Measurements from ENCODE around the gene FOXO1. TPM values are rescaled to one million over a fixed set of nuclear protein-coding genes. Genes with fewer than 3 reads are reported as not detected.

Gene FOXO1
- total RNA-seq, 4 donors from 2014 or later: 65.7 to 111 (median 87.5) TPM

- ATAC-seq (ENCODE audit: low FRiP score) (no peak), DNase-seq (ENCODE audit: low spot score) (no peak)
- no peak for TF ChIP-seq CTCF (IDR thresholded peaks at IDR 0.05)
Observed at GRCh38 chr13:40673414-40673813, 7.0 kb upstream of the FOXO1 start.

DNA sequence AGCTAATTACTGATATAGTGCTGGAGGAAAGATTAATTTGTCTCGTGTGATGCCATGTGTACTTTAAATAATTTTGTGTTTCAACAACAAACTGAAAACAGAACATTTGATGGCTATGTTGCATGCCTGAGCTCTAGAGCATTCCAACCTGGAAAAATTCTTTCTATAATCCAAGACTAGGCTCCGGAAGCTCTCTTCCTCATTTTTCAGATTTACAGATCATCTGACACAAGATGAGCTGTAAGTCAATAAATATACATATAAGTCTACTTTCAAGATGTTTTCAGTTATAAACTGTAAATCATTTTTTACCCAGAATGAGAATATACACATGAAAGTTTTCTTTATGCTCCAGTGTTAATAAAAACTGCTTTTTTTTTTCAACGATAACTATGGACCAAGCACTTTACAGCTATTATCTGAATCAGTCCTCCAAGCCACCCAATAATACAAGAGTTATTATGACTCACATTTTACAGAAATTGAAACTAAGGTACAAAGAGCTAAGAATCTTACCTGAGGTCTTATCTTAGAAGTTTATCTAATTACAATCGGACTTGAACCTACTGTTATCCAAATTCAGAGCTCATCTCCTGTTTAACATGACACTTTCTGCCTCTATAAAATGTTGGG, 6.4 kb upstream of the FOXO1 start:
- peak; percentile 7 for ATAC-seq (ENCODE audit: low FRiP score)
- TF ChIP-seq CTCF (IDR thresholded peaks at IDR 0.05): no peak

GRCh38 chr13:40671956-40672764, 5.7 kb upstream of the FOXO1 start:
- DNase-seq (ENCODE audit: low spot score) (no peak), ATAC-seq (ENCODE audit: low FRiP score) (peak; percentile 79)
- TF ChIP-seq CTCF (IDR thresholded peaks at IDR 0.05): no peak

More for the DNA sequence above, 6.4 kb upstream of the FOXO1 start:
- DNase-seq (ENCODE audit: low spot score): no peak

GRCh38 chr13:40670307-40670706, 3.9 kb upstream of the FOXO1 start:
- ATAC-seq (ENCODE audit: low FRiP score) (no peak), DNase-seq (ENCODE audit: low spot score) (no peak)
- TF ChIP-seq CTCF (IDR thresholded peaks at IDR 0.05): no peak

DNA sequence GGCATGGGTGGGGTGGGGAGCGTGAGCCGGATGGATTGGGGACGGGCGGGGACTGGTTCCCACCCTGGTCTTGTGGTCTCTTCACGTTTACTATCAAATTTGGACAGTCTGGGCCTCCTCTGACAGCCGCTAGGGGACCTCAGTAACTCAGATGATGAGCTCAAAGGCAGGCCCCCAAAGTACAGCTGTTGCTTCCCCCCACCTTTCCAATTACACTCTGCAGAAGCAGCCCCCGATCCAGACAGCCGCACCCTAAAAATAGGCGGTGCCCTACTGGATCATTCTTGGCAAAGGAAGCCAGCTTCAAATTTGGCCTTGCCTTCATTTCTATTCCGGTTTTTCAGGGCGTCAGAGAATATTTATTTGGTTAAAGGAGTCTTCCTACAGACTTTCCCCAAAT, 1.9 kb upstream of the FOXO1 start:
- no peak for TF ChIP-seq CTCF (IDR thresholded peaks at IDR 0.05)
- no peak for DNase-seq (ENCODE audit: low spot score)
- ATAC-seq (ENCODE audit: low FRiP score): no peak

DNA sequence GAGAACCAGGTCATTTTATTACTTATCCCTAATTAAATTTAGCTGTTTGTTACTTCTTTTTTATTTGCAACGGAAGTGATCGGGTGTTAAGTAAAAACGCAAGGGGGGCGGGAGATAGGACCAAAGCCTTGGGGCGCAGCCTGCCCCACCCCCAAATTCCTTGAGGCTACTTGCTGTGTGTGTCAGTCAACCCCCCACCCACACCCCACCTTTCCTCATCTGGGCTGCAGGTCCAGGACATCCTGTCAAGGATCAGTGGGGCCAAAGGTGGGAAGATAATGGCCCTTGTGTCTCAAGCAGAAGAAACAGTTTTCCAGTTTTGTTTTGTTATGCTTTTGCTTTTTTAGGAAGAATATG, 1.2 kb upstream of the FOXO1 start:
- no peak for DNase-seq (ENCODE audit: low spot score)
- no peak for ATAC-seq (ENCODE audit: low FRiP score)

More for the DNA sequence above, 1.2 kb upstream of the FOXO1 start:
- TF ChIP-seq CTCF (IDR thresholded peaks at IDR 0.05): no peak

Measured in omental fat pad (tissue), 4 donors.